Activated T-cell treated with anti-CD3 and anti-CD28 coated beads for 24 hours (primary cell): Measurements from ENCODE around the gene FBLN2.
A peak's percentile ranks its signal among the peaks of the same experiment; 100 is the strongest.

Experiments used
- DNase-seq: peaks from one replicate; pipeline ENCODE4 v3.0.0-alpha.2; 2020; ENCODE audit warnings: low read depth

The FBLN2 gene

DNA sequence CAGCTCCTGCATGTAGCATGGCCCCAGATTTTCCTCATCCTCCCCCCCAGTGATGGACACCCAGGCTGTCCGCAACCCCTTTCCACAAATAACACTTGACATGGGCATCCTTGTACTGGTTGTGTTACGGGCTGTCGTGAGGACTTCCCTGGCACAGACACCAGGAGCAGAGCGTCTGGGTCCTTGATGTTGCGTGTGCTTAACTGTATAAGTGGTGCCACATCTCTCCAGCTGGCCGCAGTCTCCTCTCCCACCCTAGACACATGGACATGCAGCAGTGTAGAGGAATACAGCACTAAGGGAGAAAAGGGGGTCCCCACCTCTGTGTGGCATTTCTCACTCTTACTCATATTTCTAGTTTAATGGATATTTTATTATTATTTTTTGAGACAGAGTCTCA, 56.6 kb downstream of the FBLN2 start:
- DNase-seq: no peak

GRCh38 chr3:13607821-13608597, 59.1 kb downstream of the FBLN2 start:
- DNase-seq: no peak

DNA sequence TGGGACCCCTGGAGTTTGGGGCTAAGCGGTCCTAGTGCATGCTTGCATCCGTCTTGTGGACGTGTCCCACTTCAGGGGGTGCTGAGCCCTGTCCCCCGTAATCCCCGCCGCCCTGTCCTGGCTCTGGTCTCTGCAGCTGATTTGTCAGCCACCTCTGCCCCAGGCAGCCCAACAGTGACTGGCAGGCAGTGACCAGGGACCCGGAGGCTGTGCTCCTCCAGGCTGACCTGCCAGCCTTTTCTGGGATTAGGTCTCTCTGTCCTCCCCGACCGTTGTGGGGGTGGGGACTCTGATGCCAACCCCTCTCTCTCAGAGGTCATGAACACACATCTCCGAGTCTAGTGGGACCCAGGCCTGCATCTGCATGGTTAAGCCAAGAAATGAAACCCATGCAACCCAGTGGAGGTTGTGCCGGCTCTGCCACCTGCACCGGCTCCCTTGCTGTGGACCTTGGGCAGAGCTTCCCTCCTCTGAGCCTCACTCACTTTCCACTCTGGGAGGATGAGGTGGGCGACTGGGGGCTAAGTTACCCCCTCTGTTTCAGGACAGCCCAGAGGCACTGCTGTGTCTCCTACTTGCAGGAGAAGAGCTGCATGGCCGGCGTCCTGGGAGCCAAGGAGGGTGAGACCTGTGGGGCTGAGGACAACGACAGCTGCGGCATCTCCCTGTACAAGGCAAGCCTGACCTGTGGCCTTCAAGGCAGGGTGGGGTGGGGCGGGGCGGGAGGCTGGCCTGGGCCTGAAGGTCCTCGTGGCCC, 60.2 kb downstream of the FBLN2 start:
- DNase-seq: no peak

DNA sequence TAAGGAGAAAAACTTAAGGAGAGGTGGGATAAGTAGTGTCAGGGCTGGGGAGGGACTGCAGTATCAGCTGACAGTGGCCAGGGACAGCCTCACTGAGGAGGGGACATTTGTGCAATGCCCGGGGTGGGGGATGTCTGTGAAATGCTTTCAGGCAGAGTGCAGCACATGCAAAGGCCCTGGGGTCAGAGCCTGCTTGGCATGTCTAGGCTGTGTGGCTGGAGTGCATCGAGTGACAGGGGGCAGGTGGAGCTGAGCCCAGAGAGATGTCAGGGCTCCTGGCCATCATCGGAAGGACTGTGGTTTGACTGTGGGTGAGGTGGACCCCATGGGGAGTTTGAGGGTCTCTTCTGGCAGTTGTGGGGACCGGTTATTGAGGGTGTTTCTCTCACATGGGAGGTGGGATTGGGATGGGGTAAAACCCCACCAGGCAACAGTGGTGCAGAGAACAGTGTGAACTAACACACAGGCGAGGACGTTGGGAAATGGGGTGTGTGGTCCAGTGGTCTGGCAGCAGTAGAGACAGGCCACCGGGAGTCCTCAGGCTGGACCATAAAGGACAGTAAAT, 61.2 kb downstream of the FBLN2 start:
- DNase-seq: no peak

DNA sequence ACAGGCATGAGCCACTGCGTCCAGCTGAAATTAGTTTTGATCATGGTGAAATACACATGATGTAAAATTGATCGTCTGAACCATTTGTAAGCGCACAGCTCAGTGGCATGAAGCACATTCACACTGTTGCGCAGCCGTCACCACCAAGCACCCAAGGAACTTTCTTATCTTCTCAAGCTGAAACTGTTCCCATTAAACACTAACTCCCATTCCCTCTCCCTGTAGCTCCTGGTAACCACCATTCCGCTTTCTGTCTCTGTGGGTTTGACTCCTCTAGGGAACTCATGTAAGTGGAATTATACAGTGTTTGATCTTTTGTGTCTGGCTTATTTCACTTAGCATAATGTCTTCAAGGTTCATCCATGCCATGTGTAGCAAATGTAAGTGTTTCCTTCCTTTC, 62.3 kb downstream of the FBLN2 start:
- DNase-seq: no peak

- DNase-seq: no peak
These were observed 63.9 kb downstream of the FBLN2 start for GRCh38 chr3:13612829-13613228.

DNA sequence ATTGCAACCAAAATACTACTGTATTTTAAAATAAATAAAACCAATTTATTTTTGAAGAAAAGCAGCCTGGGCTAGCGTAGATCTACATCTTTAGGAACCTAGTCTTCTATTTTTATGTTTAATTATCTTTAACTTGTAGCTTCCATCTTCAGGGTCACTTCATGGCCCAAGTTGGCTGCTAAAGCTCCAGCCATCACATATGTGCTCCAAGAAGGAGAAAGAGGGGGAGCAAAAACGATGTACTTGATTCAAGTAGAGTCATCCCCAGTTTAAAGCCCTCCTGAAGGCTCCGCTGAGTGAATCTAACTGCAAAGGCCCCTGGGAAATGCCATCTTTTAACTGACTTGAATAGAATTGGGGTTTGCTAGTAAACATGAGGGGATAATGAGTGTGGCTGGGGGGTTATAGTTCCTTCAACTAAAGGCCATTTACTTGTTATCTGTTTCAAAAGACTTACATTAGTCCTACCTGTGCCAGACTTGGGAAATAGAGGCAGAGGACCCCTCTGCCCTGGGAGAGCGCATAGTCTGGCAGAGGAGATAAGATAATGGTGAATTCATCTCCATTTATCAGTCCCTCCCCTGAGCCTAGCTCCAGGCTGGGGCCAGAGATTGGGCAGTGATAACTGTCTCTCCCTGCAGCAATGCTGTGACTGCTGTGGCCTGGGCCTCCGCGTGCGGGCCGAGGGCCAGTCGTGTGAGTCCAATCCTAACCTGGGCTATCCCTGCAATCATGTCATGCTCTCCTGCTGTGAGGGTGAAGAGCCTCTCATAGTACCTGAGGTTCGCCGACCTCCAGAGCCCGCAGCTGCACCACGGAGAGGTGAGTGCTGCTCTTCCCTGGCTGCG, 64.6 kb downstream of the FBLN2 start:
- DNase-seq: no peak

- DNase-seq: no peak
These were observed 65.7 kb downstream of the FBLN2 start for GRCh38 chr3:13614607-13615006.

GRCh38 chr3:13615019-13615528, 66.1 kb downstream of the FBLN2 start:
- no peak for DNase-seq

- no peak for DNase-seq
These were observed 67.4 kb downstream of the FBLN2 start for GRCh38 chr3:13616359-13616758.

- DNase-seq: no peak
These were observed 68.3 kb downstream of the FBLN2 start for GRCh38 chr3:13617097-13617738.

- no peak for DNase-seq
These were observed 69.1 kb downstream of the FBLN2 start for GRCh38 chr3:13617981-13618380.

DNA sequence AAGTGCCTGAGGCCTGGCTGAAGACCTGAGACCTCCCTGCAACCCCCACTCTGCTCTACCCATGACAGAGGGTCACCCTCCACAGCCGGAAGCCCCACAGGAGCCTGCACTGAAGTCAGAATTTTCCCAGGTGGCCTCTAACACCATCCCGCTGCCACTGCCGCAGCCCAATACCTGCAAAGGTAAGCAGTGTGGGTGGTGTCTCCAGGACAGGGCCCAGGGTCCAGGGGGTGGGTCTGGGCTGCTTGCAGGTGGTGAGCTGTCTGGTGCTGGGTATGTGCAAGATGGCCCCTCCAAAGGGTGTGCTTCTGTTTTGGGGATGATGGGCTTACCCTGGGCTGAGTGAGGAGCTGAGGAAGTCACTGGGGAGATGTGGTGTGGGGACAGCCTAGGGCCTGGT, 69.9 kb downstream of the FBLN2 start:
- no peak for DNase-seq

DNA sequence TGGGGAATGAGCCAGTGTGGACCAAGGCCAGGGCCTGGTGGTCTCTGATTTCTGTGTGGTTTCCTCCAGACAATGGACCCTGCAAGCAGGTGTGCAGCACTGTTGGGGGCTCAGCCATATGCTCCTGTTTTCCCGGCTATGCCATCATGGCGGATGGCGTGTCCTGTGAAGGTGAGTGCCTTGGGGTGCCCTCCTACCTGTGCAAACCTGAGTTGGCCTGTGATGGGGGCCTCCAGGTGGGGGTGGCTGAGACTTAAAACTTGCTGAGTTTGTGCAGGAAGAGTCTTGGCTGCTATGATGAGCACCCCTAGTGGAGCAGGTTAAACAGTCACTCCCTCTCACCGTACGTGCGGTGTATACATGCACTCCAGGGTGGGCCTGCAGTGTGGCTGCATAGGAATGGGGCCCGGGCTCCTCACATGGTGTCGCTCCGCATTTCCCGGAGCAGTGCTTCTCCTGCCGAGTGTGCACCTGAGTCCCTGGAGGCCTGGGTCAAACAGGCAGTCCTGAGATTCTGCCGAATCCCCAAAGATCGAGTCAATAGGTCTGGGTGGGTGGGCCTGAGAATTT, 70.8 kb downstream of the FBLN2 start:
- no peak for DNase-seq

GRCh38 chr3:13620281-13620680, 71.4 kb downstream of the FBLN2 start:
- DNase-seq: no peak

DNA sequence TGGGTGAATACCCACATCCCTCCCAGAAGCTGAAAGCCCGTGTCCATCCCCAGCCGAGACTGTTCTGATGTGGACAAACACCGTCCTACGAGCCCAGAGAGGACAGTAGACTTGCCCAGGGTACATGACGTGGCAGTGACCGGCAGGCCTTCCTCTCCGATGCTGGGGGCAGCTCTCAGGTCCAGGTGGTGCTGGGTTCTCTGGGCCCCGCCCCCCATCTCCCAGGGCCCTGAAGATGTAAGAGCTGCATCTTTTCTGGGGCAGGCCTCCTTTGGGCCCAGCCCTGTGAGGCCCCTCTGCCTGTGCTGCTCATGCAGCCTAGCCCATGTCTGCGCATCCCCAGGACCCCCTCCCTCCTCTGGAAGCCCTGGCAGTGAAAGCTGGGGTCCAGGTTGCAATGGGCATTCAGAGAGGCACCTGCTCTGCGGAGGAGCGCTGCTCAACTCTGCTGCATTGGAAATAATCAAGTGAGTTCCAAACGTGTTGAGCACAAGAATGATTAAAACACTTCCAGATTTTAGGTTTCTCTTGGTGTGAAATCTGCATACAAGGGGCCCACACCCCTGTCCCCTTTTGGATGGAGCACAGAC, 71.9 kb downstream of the FBLN2 start:
- DNase-seq: no peak

DNA sequence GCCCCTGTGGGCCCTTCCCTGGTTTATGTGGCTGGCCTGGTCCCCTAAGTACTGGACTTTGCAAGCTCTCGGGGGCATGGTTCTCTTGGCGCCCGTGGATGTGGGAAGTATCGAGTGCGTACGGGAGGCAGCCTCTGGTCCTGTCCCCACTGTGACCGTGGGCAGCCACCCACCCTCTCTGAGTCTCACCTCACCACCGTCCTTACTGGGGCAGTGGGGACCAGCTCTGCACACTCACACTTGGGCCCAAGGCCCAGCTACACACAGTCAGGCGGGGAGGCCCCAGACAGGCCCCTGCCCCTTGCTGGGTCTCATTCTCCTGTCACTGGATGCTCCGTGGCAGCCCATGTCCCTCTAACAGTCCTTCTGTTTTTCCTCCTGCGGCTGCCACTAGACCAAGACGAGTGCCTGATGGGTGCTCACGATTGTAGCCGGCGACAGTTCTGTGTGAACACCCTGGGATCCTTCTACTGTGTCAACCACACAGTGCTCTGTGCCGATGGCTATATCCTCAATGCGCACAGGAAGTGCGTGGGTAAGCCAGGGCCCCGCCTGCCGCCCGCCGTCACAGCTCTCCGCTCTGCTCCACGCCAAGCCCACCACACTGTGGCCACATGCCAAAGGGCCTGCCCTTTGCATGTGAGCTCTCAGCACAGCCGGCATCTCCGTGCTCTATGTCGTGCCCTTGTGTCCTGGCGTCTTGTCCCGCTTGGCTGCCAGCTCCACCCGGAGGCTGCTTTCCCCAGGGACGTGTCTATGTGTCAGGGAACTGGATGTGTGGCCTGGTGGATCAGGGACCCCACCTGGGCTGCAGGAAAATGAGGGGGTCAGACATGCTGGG, 72.7 kb downstream of the FBLN2 start:
- peak; percentile 15 for DNase-seq

GRCh38 chr3:13622356-13622755, 73.4 kb downstream of the FBLN2 start:
- no peak for DNase-seq

DNA sequence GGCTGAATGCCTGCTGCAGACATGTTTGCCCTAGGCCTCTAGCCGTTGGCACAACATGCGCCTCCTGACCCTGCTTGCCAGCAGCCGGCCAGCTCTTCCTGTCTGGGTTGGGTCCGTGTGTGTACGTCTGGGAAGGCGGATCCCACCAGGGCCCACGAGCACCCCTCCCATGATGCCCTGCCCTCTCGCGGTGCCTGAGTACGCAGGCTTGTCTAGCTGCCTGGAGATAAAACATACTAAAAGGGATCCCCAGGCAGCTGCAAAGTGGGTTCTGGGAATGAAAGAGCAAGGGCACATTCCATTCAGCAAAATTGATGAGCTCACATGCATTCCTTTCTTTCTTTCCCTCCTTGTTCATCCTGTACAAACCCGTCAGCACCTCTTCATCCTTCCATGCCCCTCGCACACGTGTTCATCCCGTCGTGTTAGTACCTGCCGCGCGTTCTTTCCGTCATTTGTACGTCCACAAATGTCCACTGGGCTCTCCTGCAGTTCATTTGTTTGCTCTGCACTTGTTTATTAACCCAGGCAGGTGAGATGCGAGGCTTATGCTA, 74.3 kb downstream of the FBLN2 start:
- DNase-seq: no peak

- DNase-seq: no peak
These were observed 75.1 kb downstream of the FBLN2 start for GRCh38 chr3:13624021-13624420.
